Caco-2 (cell line): ENCODE results near the gene C1QTNF8. TPM values are rescaled to one million over a fixed set of nuclear protein-coding genes. Genes with fewer than 3 reads are reported as not detected.
"Not testable (repeated sequence)": the region's sequence is repeated elsewhere in the genome, so short reads cannot be mapped to it uniquely, and the experiment has no call there.

Experiments used
- BruUV-seq: library from RNA; stranded (reverse); fragments of 400-500 nt; replicated peaks from 2 replicates; lab custom pipeline; 2021; lab: Mats Ljungman, UMichigan
- CTCF ChIA-PET: fragments of 300-600 bp; sonication (Branson Sonifier 250); formaldehyde crosslinking; loops from one replicate; lab custom pipeline; 2022; ENCODE audit warnings: antibody characterized with exemption; lab: Charles Lee
- POLR2A ChIA-PET: fragments of 300-600 bp; sonication (Branson Sonifier 250); formaldehyde crosslinking; loops from one replicate; lab custom pipeline; 2022; ENCODE audit warnings: antibody characterized with exemption; lab: Charles Lee
- DNase-seq, 2 experiments: peaks; one replicate each; pipeline versions ENCODE4 v3.0.0 to v3.0.0-alpha.2; 2020 to 2022
- H3K27me3 ChIP-seq: replicated peaks from 2 replicates; pipeline ENCODE4 v1.6.0; 2011; ENCODE audit warnings: low read length; ENCODE audit not compliant: control insufficient read depth, insufficient read depth
- H3K36me3 ChIP-seq: 2 replicates; pipeline ENCODE4 v1.5.1; 2011; ENCODE audit warnings: low read length; ENCODE audit not compliant: control insufficient read depth, insufficient read depth
- H3K4me1 ChIP-seq: fragments of 250-450 bp; sonication (Bioruptor Pico); 2 replicates; pipeline ENCODE4 v1.5.1; 2020; ENCODE audit warnings: mild to moderate bottlenecking
- H3K4me3 ChIP-seq: 2 replicates; pipeline ENCODE4 v1.5.1; 2011; ENCODE audit warnings: low read depth, mild to moderate bottlenecking, control low read depth, low read length
- H3K9me3 ChIP-seq: fragments of 250-450 bp; sonication (Bioruptor Pico); 2 replicates; pipeline ENCODE4 v1.5.1; 2020; ENCODE audit warnings: mild to moderate bottlenecking, moderate library complexity
- H3K27ac Mint-ChIP-seq: one replicate; pipeline ENCODE4 v1.8.0; 2022; ENCODE audit warnings: mixed read lengths; ENCODE audit not compliant: unreplicated experiment
- H3K27me3 Mint-ChIP-seq: one replicate; pipeline ENCODE4 v1.8.0; 2022; ENCODE audit warnings: mixed read lengths; ENCODE audit not compliant: insufficient read depth, unreplicated experiment
- H3K36me3 Mint-ChIP-seq: one replicate; pipeline ENCODE4 v1.8.0; 2022; ENCODE audit warnings: mild to moderate bottlenecking, mixed read lengths; ENCODE audit not compliant: insufficient read depth, unreplicated experiment
- H3K4me1 Mint-ChIP-seq: one replicate; pipeline ENCODE4 v1.8.0; 2022; ENCODE audit warnings: low read depth, mixed read lengths; ENCODE audit not compliant: unreplicated experiment
- H3K4me3 Mint-ChIP-seq: one replicate; pipeline ENCODE4 v1.8.0; 2022; ENCODE audit warnings: mild to moderate bottlenecking, moderate library complexity, mixed read lengths; ENCODE audit not compliant: unreplicated experiment
- H3K9me3 Mint-ChIP-seq: one replicate; pipeline ENCODE4 v1.8.0; 2022; ENCODE audit warnings: mixed read lengths; ENCODE audit not compliant: unreplicated experiment
- intact Hi-C: fragments of 100-400 bp; cut with micrococcal nuclease; formaldehyde crosslinking; loops from one replicate; pipeline ENCODE4 v1.10.0; 2022; ENCODE audit not compliant: unreplicated experiment
- total RNA-seq: library from RNA; stranded (reverse); gene quantifications from 2 replicates; pipeline ENCODE4 v1.2.3, GENCODE V29; 2022
- TF ChIP-seq, protein P1 (sequence below), 2 experiments: fragments of 200-600 bp in 1 of 2; IDR thresholded peaks; 1 replicate in 1 of 2; 2 replicates in 1 of 2; pipeline versions ENCODE4 v1.5.1 to v1.8.0; 2011 to 2022; ENCODE audit warnings: antibody characterized with exemption in 1 of 2, control low read depth in 1 of 2, inconsistent platforms in 1 of 2, low read depth in 1 of 2, low read length in 1 of 2, mild to moderate bottlenecking in 1 of 2, moderate library complexity in 1 of 2; ENCODE audit not compliant: insufficient read depth in 1 of 2, severe bottlenecking in 1 of 2, unreplicated experiment in 1 of 2

The C1QTNF8 gene
- total RNA-seq, 1 experiment from 2014 or later, result not detected

DNA sequence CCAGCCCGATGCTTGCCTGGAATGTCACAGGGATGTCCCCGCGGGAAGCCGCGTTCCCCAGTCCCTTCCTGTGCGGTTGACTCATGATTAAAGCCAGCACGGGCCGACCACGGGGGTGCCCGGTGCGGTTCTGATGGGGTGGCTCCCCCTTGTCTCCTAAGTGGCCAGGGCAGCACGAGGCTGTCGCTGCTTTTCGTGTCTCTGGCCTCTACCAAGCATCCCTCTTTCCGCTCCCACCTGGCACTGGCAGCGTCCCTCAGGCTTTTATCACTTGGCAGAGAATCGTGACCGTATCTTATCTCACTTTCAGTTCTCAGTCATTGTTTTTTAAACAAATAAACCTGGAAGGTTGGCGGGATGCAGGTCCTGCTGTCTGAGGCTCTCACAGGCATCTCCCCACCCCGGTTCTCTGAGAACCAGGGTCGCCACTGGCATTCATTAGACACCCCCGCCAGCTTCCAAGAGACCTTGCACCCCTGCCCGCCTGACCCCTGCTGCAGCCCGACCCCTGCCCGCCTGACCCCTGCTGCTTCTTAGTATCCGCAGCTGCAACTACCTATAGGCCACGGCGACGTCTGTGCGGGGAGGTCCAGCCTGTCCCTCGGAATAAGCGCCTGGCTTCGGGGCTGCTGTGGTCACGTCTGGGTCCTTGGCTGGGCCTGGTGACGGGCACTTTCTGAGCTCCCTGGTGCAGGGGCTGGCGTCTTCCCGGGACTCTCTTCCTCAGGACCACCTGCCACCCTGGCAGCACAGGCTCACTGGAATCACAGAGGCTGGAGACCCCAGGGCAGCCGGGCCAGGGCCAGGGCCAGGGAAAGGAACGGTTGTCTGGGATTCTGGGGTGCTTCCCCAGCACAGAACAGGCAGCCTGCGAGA lies 7.5 kb downstream of the C1QTNF8 start:
- no peaks in the 10 kb centered on the region for H3K36me3 ChIP-seq
- peaks cover 30% of the 10 kb centered on the region for H3K4me1 ChIP-seq
- TF ChIP-seq, protein P1, sequence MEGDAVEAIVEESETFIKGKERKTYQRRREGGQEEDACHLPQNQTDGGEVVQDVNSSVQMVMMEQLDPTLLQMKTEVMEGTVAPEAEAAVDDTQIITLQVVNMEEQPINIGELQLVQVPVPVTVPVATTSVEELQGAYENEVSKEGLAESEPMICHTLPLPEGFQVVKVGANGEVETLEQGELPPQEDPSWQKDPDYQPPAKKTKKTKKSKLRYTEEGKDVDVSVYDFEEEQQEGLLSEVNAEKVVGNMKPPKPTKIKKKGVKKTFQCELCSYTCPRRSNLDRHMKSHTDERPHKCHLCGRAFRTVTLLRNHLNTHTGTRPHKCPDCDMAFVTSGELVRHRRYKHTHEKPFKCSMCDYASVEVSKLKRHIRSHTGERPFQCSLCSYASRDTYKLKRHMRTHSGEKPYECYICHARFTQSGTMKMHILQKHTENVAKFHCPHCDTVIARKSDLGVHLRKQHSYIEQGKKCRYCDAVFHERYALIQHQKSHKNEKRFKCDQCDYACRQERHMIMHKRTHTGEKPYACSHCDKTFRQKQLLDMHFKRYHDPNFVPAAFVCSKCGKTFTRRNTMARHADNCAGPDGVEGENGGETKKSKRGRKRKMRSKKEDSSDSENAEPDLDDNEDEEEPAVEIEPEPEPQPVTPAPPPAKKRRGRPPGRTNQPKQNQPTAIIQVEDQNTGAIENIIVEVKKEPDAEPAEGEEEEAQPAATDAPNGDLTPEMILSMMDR (IDR thresholded peaks at IDR 0.05; ENCODE audit: insufficient read depth in 1 of 2, low read depth in 1 of 2, low read length in 1 of 2, severe bottlenecking in 1 of 2, unreplicated experiment in 1 of 2), result no peak
- POLR2A ChIA-PET, result no interaction called here
- Mint-ChIP-seq H3K27ac (no peak overlapping the region), H3K27me3 (no peaks in the 10 kb centered on the region), H3K9me3 (peaks cover 9% of the 10 kb centered on the region), H3K4me1 (no peaks in the 10 kb centered on the region), H3K4me3 (no peak overlapping the region), H3K36me3 (peaks cover 9% of the 10 kb centered on the region)
- intact Hi-C loops, result no loop called here
- DNase-seq, result no peak
- CTCF ChIA-PET, result interaction anchor here (0.6 kb wide), 1 partner anchor 107 kb away, joined by 3 read pairs; no protein-coding TSS in a partner anchor
- no TSS peak for BruUV-seq
- H3K4me3 ChIP-seq, result no peak overlapping the region
- H3K9me3 ChIP-seq, result peaks cover 3% of the 10 kb centered on the region; the same call in 1 of the 2 replicates
- no peaks in the 10 kb centered on the region for H3K27me3 ChIP-seq

- CTCF ChIA-PET, result interaction anchor here (0.9 kb wide), 1 partner anchor 29 kb away, joined by 3 read pairs; no protein-coding TSS in a partner anchor
- H3K36me3 Mint-ChIP-seq, intact Hi-C loops, DNase-seq, BruUV-seq, POLR2A ChIA-PET, H3K9me3 ChIP-seq, H3K4me3 ChIP-seq, H3K27me3 ChIP-seq, H3K27me3 Mint-ChIP-seq, H3K4me3 Mint-ChIP-seq, H3K36me3 ChIP-seq, H3K4me1 Mint-ChIP-seq, H3K9me3 Mint-ChIP-seq, H3K27ac Mint-ChIP-seq: not testable (repeated sequence)
- peaks cover 35% of the 10 kb centered on the region for H3K4me1 ChIP-seq
These were observed 9.6 kb downstream of the C1QTNF8 start for GRCh38 chr16:1086443-1086842.

DNA sequence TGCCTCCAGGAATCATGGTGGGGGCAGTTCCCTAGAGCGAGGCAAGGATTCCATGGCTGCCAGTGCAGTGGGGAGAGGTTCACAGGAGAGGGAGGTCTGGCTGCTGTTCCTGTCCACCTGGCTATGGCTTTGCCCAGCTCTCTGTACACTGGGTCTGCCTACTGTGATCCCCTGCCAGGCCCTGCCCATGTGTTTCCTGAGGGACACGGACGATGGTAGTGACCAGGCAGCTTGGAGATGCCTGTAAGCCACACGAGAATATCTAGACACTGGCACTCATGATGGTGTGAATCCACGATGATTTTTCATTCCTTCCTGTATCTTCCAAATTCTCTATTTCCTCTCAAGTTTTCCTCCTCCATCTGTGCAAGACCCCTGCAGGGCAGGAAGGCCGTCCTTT lies 11.1 kb downstream of the C1QTNF8 start:
- Mint-ChIP-seq H3K27ac (no peak overlapping the region), H3K27me3 (no peaks in the 10 kb centered on the region), H3K9me3 (peaks cover 9% of the 10 kb centered on the region), H3K4me1 (peaks cover 5% of the 10 kb centered on the region), H3K4me3 (no peak overlapping the region), H3K36me3 (no peaks in the 10 kb centered on the region)
- Histone ChIP-seq H3K4me1 (peaks cover 26% of the 10 kb centered on the region), H3K27me3 (no peaks in the 10 kb centered on the region), H3K4me3 (no peak overlapping the region), H3K36me3 (no peaks in the 10 kb centered on the region), H3K9me3 (peaks cover 3% of the 10 kb centered on the region; the same call in 1 of the 2 replicates)
- CTCF ChIA-PET, result no interaction called here
- DNase-seq, result no peak
- BruUV-seq, result no TSS peak
- intact Hi-C loops, result no loop called here
- TF ChIP-seq, protein P1 (IDR thresholded peaks at IDR 0.05; ENCODE audit: insufficient read depth in 1 of 2, low read depth in 1 of 2, low read length in 1 of 2, severe bottlenecking in 1 of 2, unreplicated experiment in 1 of 2), result no peak
- POLR2A ChIA-PET, result no interaction called here
